ENCODE data around the gene TRIM63. TPM values are rescaled to one million over a fixed set of nuclear protein-coding genes. Genes with fewer than 3 reads are reported as not detected.

TRIM63 gene
- total RNA-seq, 1 experiment from 2014 or later: not detected

DNA sequence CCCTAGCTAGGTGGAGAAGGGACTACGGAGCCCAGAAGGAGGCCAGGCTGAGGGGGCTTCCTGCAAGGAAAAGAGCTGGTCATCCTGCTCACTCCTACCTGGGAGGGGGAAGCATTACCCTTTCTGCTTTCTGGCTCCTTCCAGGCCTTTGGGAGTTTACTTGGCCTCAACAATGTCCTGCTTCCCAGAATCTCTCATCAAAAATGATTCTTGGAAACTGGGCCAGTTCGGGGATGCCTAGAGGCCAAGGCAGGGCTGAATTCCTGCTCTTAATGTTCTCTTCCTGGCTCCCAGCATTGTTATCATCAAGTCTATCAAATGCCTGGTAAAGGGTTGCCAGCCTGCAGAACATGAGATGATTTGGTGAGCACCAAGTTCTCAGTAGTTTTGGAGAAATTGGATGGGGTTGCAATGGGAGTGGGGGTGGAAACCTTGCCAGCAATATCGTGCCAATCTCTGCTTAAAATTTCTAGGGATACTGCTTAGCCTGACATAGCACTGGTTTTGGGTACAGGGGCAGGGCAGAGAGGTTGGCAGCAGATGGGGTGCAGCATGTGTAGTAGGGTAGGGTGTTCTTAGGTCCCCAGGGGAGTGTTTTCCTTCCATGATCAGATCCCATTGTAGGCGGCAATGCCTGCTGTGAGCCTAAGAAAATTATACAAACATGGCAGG is 61.9 kb downstream of the TRIM63 start:
- no peaks in the 10 kb centered on the region for H3K27me3 ChIP-seq (ENCODE audit: low read length)
- H3K9me2 ChIP-seq (replicated peaks; ENCODE audit: insufficient read depth, low read length): no peaks in the 10 kb centered on the region
- no peak overlapping the region for H3K4me2 ChIP-seq (ENCODE audit: low read depth, low read length, poor library complexity, severe bottlenecking)
- no peaks in the 10 kb centered on the region for H3K4me1 ChIP-seq (ENCODE audit: low read length)
- H3K9ac ChIP-seq (ENCODE audit: low read length): no peak overlapping the region
- no peaks in the 10 kb centered on the region for H3K36me3 ChIP-seq (ENCODE audit: insufficient read depth, low read length)
- no peak overlapping the region for H2AFZ ChIP-seq (ENCODE audit: low read length)
- H3K9me3 ChIP-seq (ENCODE audit: low read length): no peaks in the 10 kb centered on the region
- no peaks in the 10 kb centered on the region for H3K79me2 ChIP-seq (ENCODE audit: low read length)
- no peak overlapping the region for H3K4me3 ChIP-seq (ENCODE audit: low read length)
- H3K27ac ChIP-seq (ENCODE audit: low read length): no peak overlapping the region
- no peaks in the 10 kb centered on the region for H4K20me1 ChIP-seq (ENCODE audit: insufficient read depth, low read depth, low read length)
- no peak for DNase-seq

DNA sequence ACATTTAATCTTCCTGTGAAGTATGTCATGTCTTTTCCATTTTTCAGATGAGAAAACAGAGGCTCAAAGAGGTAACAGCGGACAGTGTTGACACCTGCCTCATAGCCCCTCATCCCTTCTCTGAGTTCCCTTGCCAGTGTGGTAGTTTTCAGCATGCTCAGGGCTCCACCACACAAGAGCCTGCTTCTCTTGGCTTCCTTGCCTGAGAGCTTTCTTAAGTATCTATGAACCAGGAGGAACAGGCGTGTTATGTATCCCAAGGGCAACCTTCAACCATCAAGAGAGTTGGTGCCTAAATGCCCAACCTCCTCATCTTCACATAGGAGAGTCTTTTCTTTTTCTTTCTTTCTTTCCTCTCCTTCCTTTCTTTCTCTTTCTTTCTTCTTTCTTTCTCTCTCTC is 63.7 kb downstream of the TRIM63 start:
- H3K9ac ChIP-seq (ENCODE audit: low read length): no peak overlapping the region
- H2AFZ ChIP-seq (ENCODE audit: low read length): no peak overlapping the region

DNA sequence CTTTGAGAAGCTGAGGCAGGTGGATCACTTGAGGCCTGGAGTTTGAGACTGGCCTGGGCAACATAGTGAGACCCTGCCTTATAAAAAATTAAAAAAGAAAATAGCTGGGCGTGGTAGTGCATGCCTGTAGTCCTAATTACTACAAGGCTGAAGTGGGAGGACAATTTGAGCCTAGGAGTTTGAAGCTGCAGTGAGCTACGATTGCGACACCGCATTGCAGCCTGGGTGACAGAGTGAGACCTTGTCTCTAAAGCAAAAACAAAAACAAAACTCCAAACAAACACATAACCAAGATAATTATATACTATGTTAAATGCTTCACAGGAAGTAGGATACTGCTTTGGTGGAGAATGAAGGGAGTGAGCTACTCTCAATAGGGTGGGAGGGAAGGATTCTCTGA is 64.2 kb downstream of the TRIM63 start:
- H3K79me2 ChIP-seq (ENCODE audit: low read length): no peaks in the 10 kb centered on the region
- no peak overlapping the region for H3K9ac ChIP-seq (ENCODE audit: low read length)
- H3K9me3 ChIP-seq (ENCODE audit: low read length): no peaks in the 10 kb centered on the region
- H3K27ac ChIP-seq (ENCODE audit: low read length): no peak overlapping the region
- no peaks in the 10 kb centered on the region for H4K20me1 ChIP-seq (ENCODE audit: insufficient read depth, low read depth, low read length)
- H2AFZ ChIP-seq (ENCODE audit: low read length): no peak overlapping the region
- no peaks in the 10 kb centered on the region for H3K27me3 ChIP-seq (ENCODE audit: low read length)
- H3K36me3 ChIP-seq (ENCODE audit: insufficient read depth, low read length): no peaks in the 10 kb centered on the region
- H3K4me1 ChIP-seq (ENCODE audit: low read length): peaks cover 6% of the 10 kb centered on the region
- H3K4me2 ChIP-seq (ENCODE audit: low read depth, low read length, poor library complexity, severe bottlenecking): no peak overlapping the region
- H3K9me2 ChIP-seq (replicated peaks; ENCODE audit: insufficient read depth, low read length): no peaks in the 10 kb centered on the region
- H3K4me3 ChIP-seq (ENCODE audit: low read length): no peak overlapping the region
- no peak for DNase-seq

More for the DNA sequence above, 63.7 kb downstream of the TRIM63 start:
- Histone ChIP-seq H3K27me3 (ENCODE audit: low read length) (no peaks in the 10 kb centered on the region), H3K9me3 (ENCODE audit: low read length) (no peaks in the 10 kb centered on the region), H3K27ac (ENCODE audit: low read length) (no peak overlapping the region), H3K4me1 (ENCODE audit: low read length) (peaks cover under 1% of the 10 kb centered on the region; the same call in 1 of the 2 replicates), H3K4me3 (ENCODE audit: low read length) (no peak overlapping the region), H3K4me2 (ENCODE audit: low read depth, low read length, poor library complexity, severe bottlenecking) (no peak overlapping the region), H3K36me3 (ENCODE audit: insufficient read depth, low read length) (no peaks in the 10 kb centered on the region), H3K79me2 (ENCODE audit: low read length) (no peaks in the 10 kb centered on the region), H3K9me2 (replicated peaks; ENCODE audit: insufficient read depth, low read length) (no peaks in the 10 kb centered on the region), H4K20me1 (ENCODE audit: insufficient read depth, low read depth, low read length) (no peaks in the 10 kb centered on the region)
- no peak for DNase-seq

Small RNA genes within 50 kb of the gene (small RNA-seq; reads per million reads assigned to genes)
- not detected for gene RF00283
- gene RF00492: not detected

Other genes starting within 250 kb of the TRIM63 start
- gene MTFR1L, start 247.7 kb downstream of the TRIM63 start, total RNA-seq (2014; rRNA removed; shearing (Covaris generic); ENCODE audit: low replicate concordance): 24.3 and 39.6 TPM in 2 replicates
- 7.2 and 11.6 TPM in 2 replicates for gene AUNIP, start 208.2 kb downstream of the TRIM63 start, total RNA-seq (2014; rRNA removed; shearing (Covaris generic); ENCODE audit: low replicate concordance)
- gene PAQR7, start 191.9 kb downstream of the TRIM63 start, total RNA-seq (2014; rRNA removed; shearing (Covaris generic); ENCODE audit: low replicate concordance): 6.3 and 8.4 TPM in 2 replicates
- gene STMN1, start 161.2 kb downstream of the TRIM63 start, total RNA-seq (2014; rRNA removed; shearing (Covaris generic); ENCODE audit: low replicate concordance): 160 and 173 TPM in 2 replicates
- gene PAFAH2, start 69.6 kb downstream of the TRIM63 start, total RNA-seq (2014; rRNA removed; shearing (Covaris generic); ENCODE audit: low replicate concordance): 1.6 and 3.6 TPM in 2 replicates
- gene EXTL1, start 45.9 kb downstream of the TRIM63 start, total RNA-seq (2014; rRNA removed; shearing (Covaris generic); ENCODE audit: low replicate concordance): not detected in 2 replicates
- not detected in 2 replicates for gene SLC30A2, start 21.5 kb downstream of the TRIM63 start, total RNA-seq (2014; rRNA removed; shearing (Covaris generic); ENCODE audit: low replicate concordance)
- 7.0 and 11.0 TPM in 2 replicates for gene PDIK1L, start 44.2 kb upstream of the TRIM63 start, total RNA-seq (2014; rRNA removed; shearing (Covaris generic); ENCODE audit: low replicate concordance)
- gene FAM110D, start 91.4 kb upstream of the TRIM63 start, total RNA-seq (2014; rRNA removed; shearing (Covaris generic); ENCODE audit: low replicate concordance): not detected in 2 replicates
- gene C1orf232, start 101.3 kb upstream of the TRIM63 start, total RNA-seq (2014; rRNA removed; shearing (Covaris generic); ENCODE audit: low replicate concordance): not detected in 2 replicates
- gene ZNF593, start 102.3 kb upstream of the TRIM63 start, total RNA-seq (2014; rRNA removed; shearing (Covaris generic); ENCODE audit: low replicate concordance): 58.5 and 133 TPM in 2 replicates
- gene ZNF593OS, start 104.2 kb upstream of the TRIM63 start, total RNA-seq (2014; rRNA removed; shearing (Covaris generic); ENCODE audit: low replicate concordance): 0.18 TPM in 1 of 2 replicates, not detected in the other
- 0.29 and 1.5 TPM in 2 replicates for gene CNKSR1, start 109.9 kb upstream of the TRIM63 start, total RNA-seq (2014; rRNA removed; shearing (Covaris generic); ENCODE audit: low replicate concordance)
- not detected in 2 replicates for gene CATSPER4, start 123.0 kb upstream of the TRIM63 start, total RNA-seq (2014; rRNA removed; shearing (Covaris generic); ENCODE audit: low replicate concordance)
- 23.8 and 31.5 TPM in 2 replicates for gene CEP85, start 166.6 kb upstream of the TRIM63 start, total RNA-seq (2014; rRNA removed; shearing (Covaris generic); ENCODE audit: low replicate concordance)
- gene SH3BGRL3, start 212.5 kb upstream of the TRIM63 start, total RNA-seq (2014; rRNA removed; shearing (Covaris generic); ENCODE audit: low replicate concordance): 108 and 143 TPM in 2 replicates
- 20.7 and 56.0 TPM in 2 replicates for gene UBXN11, start 239.0 kb upstream of the TRIM63 start, total RNA-seq (2014; rRNA removed; shearing (Covaris generic); ENCODE audit: low replicate concordance)